ENCODE results near the gene ASCL5.

ASCL5 gene

GRCh38 chr1:201069636-201070035 lies 57.3 kb downstream of the ASCL5 start:
- TF ChIP-seq CTCF (conservative IDR thresholded peaks at IDR 0.05; ENCODE audit: control insufficient read depth, insufficient read depth, low read depth, low read length): no peak
- H3K4me3 ChIP-seq (ENCODE audit: control insufficient read depth, low read depth, low read length): no peak overlapping the region
- no peak for DNase-seq (ENCODE audit: low read depth)

- TF ChIP-seq CTCF (conservative IDR thresholded peaks at IDR 0.05; ENCODE audit: control insufficient read depth, insufficient read depth, low read depth, low read length): no peak
- no peak for DNase-seq (ENCODE audit: low read depth)
- no peak overlapping the region for H3K4me3 ChIP-seq (ENCODE audit: control insufficient read depth, low read depth, low read length)
These were observed 58.0 kb downstream of the ASCL5 start for GRCh38 chr1:201068976-201069375.

- H3K4me3 ChIP-seq (ENCODE audit: control insufficient read depth, low read depth, low read length): no peak overlapping the region
- DNase-seq (ENCODE audit: low read depth): no peak
- TF ChIP-seq CTCF (conservative IDR thresholded peaks at IDR 0.05; ENCODE audit: control insufficient read depth, insufficient read depth, low read depth, low read length): no peak
These were observed 60.0 kb downstream of the ASCL5 start for GRCh38 chr1:201066986-201067385.

GRCh38 chr1:201065686-201066085 lies 61.3 kb downstream of the ASCL5 start:
- DNase-seq (ENCODE audit: low read depth): no peak
- TF ChIP-seq CTCF (conservative IDR thresholded peaks at IDR 0.05; ENCODE audit: control insufficient read depth, insufficient read depth, low read depth, low read length): no peak
- H3K4me3 ChIP-seq (ENCODE audit: control insufficient read depth, low read depth, low read length): no peak overlapping the region

- DNase-seq (ENCODE audit: low read depth): no peak
- no peak for TF ChIP-seq CTCF (conservative IDR thresholded peaks at IDR 0.05; ENCODE audit: control insufficient read depth, insufficient read depth, low read depth, low read length)
- no peak overlapping the region for H3K4me3 ChIP-seq (ENCODE audit: control insufficient read depth, low read depth, low read length)
These were observed 62.2 kb downstream of the ASCL5 start for GRCh38 chr1:201064806-201065205.

Data from fibroblast of mammary gland (primary cell).